Ureter (tissue), 1 donor: Measurements from ENCODE around the gene NAT9. TPM values are rescaled to one million over a fixed set of nuclear protein-coding genes. Genes with fewer than 3 reads are reported as not detected.
A peak's percentile ranks its signal among the peaks of the same experiment; 100 is the strongest.

Source experiments
- DNase-seq: peaks from one replicate; pipeline ENCODE4 v3.0.0-alpha.2; 2020; ENCODE audit warnings: low spot score
- total RNA-seq: library from RNA; stranded (reverse); gene quantifications from one replicate; pipeline ENCODE4 v1.2.4, GENCODE V29; 2023
- donor health status: DM: yes; HTN: yes; CAD: no.

The NAT9 gene
- total RNA-seq, result 65.1 TPM

GRCh38 chr17:74776044-74776962 lies at the start of gene NAT9:
NAT9 (minus strand) TSS chr17:74776345; CDS start chr17:74775698, 647 bp downstream.
- DNase-seq, result peak; percentile 98

GRCh38 chr17:74824961-74825627 lies 48.9 kb upstream of the NAT9 start:
- DNase-seq, result no peak

- no peak for DNase-seq
Observed at GRCh38 chr17:74822939-74823367, 46.8 kb upstream of the NAT9 start.

- no peak for DNase-seq
Observed at GRCh38 chr17:74822335-74822938, 46.3 kb upstream of the NAT9 start.

GRCh38 chr17:74821655-74822334 lies 45.6 kb upstream of the NAT9 start:
- DNase-seq, result no peak

- no peak for DNase-seq
Observed at GRCh38 chr17:74819801-74820436, 43.8 kb upstream of the NAT9 start.

GRCh38 chr17:74818291-74818938 lies 42.3 kb upstream of the NAT9 start:
- no peak for DNase-seq

- DNase-seq, result no peak
Observed at GRCh38 chr17:74816905-74817620, 40.9 kb upstream of the NAT9 start.

- no peak for DNase-seq
Observed at GRCh38 chr17:74815550-74816370, 39.6 kb upstream of the NAT9 start.

GRCh38 chr17:74815067-74815466 lies 38.9 kb upstream of the NAT9 start:
- DNase-seq, result no peak

- no peak for DNase-seq
Observed at GRCh38 chr17:74814453-74814852, 38.3 kb upstream of the NAT9 start.

GRCh38 chr17:74812109-74813009 lies 36.2 kb upstream of the NAT9 start:
- DNase-seq, result no peak

GRCh38 chr17:74810699-74811485 lies 34.7 kb upstream of the NAT9 start:
- no peak for DNase-seq

- no peak for DNase-seq
Observed at GRCh38 chr17:74808714-74809430, 32.7 kb upstream of the NAT9 start.

GRCh38 chr17:74807925-74808324 lies 31.8 kb upstream of the NAT9 start:
- no peak for DNase-seq

- DNase-seq, result no peak
Observed at GRCh38 chr17:74807441-74807840, 31.3 kb upstream of the NAT9 start.

- no peak for DNase-seq
Observed at GRCh38 chr17:74806334-74806733, 30.2 kb upstream of the NAT9 start.
